ENCODE measurements around the gene STUB1. TPM values are rescaled to one million over a fixed set of nuclear protein-coding genes. Genes with fewer than 3 reads are reported as not detected.

STUB1 gene
- total and polyA plus RNA-seq, 4 donors, result 32.4 to 74.4 (median 50.2) TPM

DNA sequence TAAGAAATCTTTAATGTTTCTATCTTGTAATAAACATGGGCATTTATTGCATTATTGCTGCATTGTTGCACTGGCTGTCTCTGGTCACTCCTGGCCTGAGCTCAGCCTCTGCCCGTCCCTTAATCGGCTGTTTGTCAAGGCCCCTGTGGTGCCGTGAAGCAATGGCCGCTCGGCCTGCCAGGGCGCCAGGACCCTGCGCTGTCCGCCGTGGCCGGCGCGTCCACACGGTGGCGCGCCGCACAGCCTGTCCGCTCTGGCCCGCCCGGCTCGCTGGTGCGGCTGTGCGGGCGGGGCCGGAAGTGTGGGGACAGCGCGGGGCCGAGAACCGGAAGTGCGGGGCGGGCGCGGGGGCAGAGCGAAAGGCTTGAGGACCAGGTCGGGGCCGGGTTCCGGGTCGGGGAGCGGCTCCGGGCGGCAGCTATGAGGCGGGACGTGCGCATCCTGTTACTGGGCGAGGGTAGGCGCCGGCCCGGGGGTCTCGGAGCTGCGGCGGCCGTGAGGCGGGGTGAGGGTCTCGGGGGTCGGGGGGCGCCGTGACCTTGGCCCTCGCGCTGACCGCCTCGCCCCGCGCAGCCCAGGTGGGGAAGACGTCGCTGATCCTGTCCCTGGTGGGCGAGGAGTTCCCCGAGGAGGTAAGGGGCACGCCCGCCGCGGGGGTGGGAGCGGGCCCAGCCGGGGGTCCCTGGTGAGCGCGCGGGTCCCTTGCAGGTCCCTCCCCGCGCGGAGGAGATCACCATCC lies 12.3 kb upstream of the STUB1 start, which contains the start of gene RHOT2 (continued):
- TF ChIP-seq, protein P1, sequence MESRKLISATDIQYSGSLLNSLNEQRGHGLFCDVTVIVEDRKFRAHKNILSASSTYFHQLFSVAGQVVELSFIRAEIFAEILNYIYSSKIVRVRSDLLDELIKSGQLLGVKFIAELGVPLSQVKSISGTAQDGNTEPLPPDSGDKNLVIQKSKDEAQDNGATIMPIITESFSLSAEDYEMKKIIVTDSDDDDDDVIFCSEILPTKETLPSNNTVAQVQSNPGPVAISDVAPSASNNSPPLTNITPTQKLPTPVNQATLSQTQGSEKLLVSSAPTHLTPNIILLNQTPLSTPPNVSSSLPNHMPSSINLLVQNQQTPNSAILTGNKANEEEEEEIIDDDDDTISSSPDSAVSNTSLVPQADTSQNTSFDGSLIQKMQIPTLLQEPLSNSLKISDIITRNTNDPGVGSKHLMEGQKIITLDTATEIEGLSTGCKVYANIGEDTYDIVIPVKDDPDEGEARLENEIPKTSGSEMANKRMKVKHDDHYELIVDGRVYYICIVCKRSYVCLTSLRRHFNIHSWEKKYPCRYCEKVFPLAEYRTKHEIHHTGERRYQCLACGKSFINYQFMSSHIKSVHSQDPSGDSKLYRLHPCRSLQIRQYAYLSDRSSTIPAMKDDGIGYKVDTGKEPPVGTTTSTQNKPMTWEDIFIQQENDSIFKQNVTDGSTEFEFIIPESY (IDR thresholded peaks at IDR 0.05), result no peak
- TF ChIP-seq SP1 (IDR thresholded peaks at IDR 0.05) (peak; percentile 14), RAD21 (IDR thresholded peaks at IDR 0.05) (peak in 1 of 2 donors; percentile 69), EGR1 (IDR thresholded peaks at IDR 0.05; ENCODE audit: low read depth in 2 of 2) (no peak), YY1 (IDR thresholded peaks at IDR 0.05) (peak; percentile 84)
- TF ChIP-seq, protein P2, sequence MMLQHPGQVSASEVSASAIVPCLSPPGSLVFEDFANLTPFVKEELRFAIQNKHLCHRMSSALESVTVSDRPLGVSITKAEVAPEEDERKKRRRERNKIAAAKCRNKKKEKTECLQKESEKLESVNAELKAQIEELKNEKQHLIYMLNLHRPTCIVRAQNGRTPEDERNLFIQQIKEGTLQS (IDR thresholded peaks at IDR 0.05), result no peak

GRCh38 chr16:668519-669171 lies 11.6 kb upstream of the STUB1 start:
- DNase-seq (ENCODE audit: low spot score), result no peak
- H3K9me3 ChIP-seq (ENCODE audit: control insufficient read depth in 4 of 4, low read length in 3 of 4), result no peaks in the 10 kb centered on the region
- H3K36me3 ChIP-seq (ENCODE audit: control insufficient read depth in 4 of 4, insufficient read depth in 3 of 4, low read depth in 1 of 4, low read length in 3 of 4), result peaks cover 5 to 35% (median 18%) of the 10 kb centered on the region in 4 donors
- H3K4me1 ChIP-seq (ENCODE audit: control insufficient read depth in 4 of 4, insufficient read depth in 4 of 4, low read length in 3 of 4), result peaks cover 7 to 19% (median 15%) of the 10 kb centered on the region in 4 donors
- peak overlapping the region; percentile 58 to 93 (median 80) for H3K4me3 ChIP-seq (ENCODE audit: low read depth in 1 of 3, low read length in 3 of 3)
- WGBS, result 11% methylated on average over 50 of the region's 50 CpGs
- no peaks in the 10 kb centered on the region for H3K27me3 ChIP-seq (ENCODE audit: control insufficient read depth in 4 of 4, insufficient read depth in 4 of 4, low read length in 3 of 4)
- peak overlapping the region; percentile 50 to 51 for H3K9ac ChIP-seq (ENCODE audit: low read depth in 1 of 2, low read length in 2 of 2)
- TF ChIP-seq, protein P3, sequence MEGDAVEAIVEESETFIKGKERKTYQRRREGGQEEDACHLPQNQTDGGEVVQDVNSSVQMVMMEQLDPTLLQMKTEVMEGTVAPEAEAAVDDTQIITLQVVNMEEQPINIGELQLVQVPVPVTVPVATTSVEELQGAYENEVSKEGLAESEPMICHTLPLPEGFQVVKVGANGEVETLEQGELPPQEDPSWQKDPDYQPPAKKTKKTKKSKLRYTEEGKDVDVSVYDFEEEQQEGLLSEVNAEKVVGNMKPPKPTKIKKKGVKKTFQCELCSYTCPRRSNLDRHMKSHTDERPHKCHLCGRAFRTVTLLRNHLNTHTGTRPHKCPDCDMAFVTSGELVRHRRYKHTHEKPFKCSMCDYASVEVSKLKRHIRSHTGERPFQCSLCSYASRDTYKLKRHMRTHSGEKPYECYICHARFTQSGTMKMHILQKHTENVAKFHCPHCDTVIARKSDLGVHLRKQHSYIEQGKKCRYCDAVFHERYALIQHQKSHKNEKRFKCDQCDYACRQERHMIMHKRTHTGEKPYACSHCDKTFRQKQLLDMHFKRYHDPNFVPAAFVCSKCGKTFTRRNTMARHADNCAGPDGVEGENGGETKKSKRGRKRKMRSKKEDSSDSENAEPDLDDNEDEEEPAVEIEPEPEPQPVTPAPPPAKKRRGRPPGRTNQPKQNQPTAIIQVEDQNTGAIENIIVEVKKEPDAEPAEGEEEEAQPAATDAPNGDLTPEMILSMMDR (IDR thresholded peaks at IDR 0.05; ENCODE audit: low read depth, low read length, missing input control), result no peak
- TF ChIP-seq TAF1 (conservative IDR thresholded peaks at IDR 0.05), result no peak
- TF ChIP-seq, protein P2 (IDR thresholded peaks at IDR 0.05), result no peak
- H3K27ac ChIP-seq (ENCODE audit: low read depth in 1 of 2, low read length in 2 of 2), result peak overlapping the region in 1 of 2 donors; percentile 51

- Histone ChIP-seq H3K36me3 (ENCODE audit: control insufficient read depth in 4 of 4, insufficient read depth in 3 of 4, low read depth in 1 of 4, low read length in 3 of 4) (peaks cover 5 to 37% (median 19%) of the 10 kb centered on the region in 4 donors), H3K27ac (ENCODE audit: low read depth in 1 of 2, low read length in 2 of 2) (no peak overlapping the region), H3K4me1 (ENCODE audit: control insufficient read depth in 4 of 4, insufficient read depth in 4 of 4, low read length in 3 of 4) (peaks cover 7 to 19% (median 15%) of the 10 kb centered on the region in 4 donors), H3K9ac (ENCODE audit: low read depth in 1 of 2, low read length in 2 of 2) (no peak overlapping the region), H3K27me3 (ENCODE audit: control insufficient read depth in 4 of 4, insufficient read depth in 4 of 4, low read length in 3 of 4) (no peaks in the 10 kb centered on the region), H3K9me3 (ENCODE audit: control insufficient read depth in 4 of 4, low read length in 3 of 4) (no peaks in the 10 kb centered on the region), H3K4me3 (ENCODE audit: low read depth in 1 of 3, low read length in 3 of 3) (no peak overlapping the region)
- DNase-seq (ENCODE audit: low spot score), result no peak
- WGBS, result 95% methylated on average over 13 of the region's 13 CpGs
- TF ChIP-seq GABPA (IDR thresholded peaks at IDR 0.05 in 1 of 2, conservative IDR thresholded peaks at IDR 0.05 in 1 of 2), result no peak
These were observed 10.5 kb upstream of the STUB1 start for GRCh38 chr16:669666-670065.

Measured in liver (tissue), 9 donors.